H1 (cell line): ENCODE data around the gene ZNF695. TPM values are rescaled to one million over a fixed set of nuclear protein-coding genes. Genes with fewer than 3 reads are reported as not detected.

Source experiments
- CTCF ChIA-PET: fragments of 300-600 bp; sonication (Branson Sonifier 250); formaldehyde crosslinking; loops from one replicate; lab custom pipeline; 2021; ENCODE audit not compliant: partially characterized antibody; lab: Charles Lee
- POLR2A ChIA-PET: fragments of 300-600 bp; sonication (Branson Sonifier 250); formaldehyde crosslinking; loops from one replicate; lab custom pipeline; 2021; ENCODE audit warnings: inconsistent platforms; ENCODE audit not compliant: partially characterized antibody; lab: Charles Lee
- DNase-seq, 2 experiments: peaks; one replicate each; pipeline versions ENCODE4 v3.0.0 to v3.0.0-alpha.2; 2010 to 2022; ENCODE audit warnings: low spot score in 2 of 2, low read depth in 1 of 2, mixed read lengths in 1 of 2
- FAIRE-seq: peaks from 2 replicates; lab custom pipeline; 2011; peaks lifted over from hg19 to GRCh38; lab: Jason Lieb, UNC
- H2AFZ ChIP-seq: 2 replicates; pipeline ENCODE4 v1.8.1; 2012; ENCODE audit warnings: low read length, inconsistent platforms
- H2AK5ac ChIP-seq: 2 replicates; pipeline ENCODE4 v1.6.1; 2013; ENCODE audit warnings: low read depth, low read length
- H2BK120ac ChIP-seq: replicated peaks from 2 replicates; pipeline ENCODE3; 2013; ENCODE audit warnings: low read depth, low read length, inconsistent platforms
- H2BK12ac ChIP-seq: 2 replicates; pipeline ENCODE4 v1.6.1; 2013; ENCODE audit warnings: low read depth, low read length
- H2BK15ac ChIP-seq: 2 replicates; pipeline ENCODE4 v1.6.1; 2013; ENCODE audit warnings: low read length
- H2BK20ac ChIP-seq: 2 replicates; pipeline ENCODE4 v1.6.1; 2013; ENCODE audit warnings: low read length
- H2BK5ac ChIP-seq: 2 replicates; pipeline ENCODE4 v1.6.1; 2013; ENCODE audit warnings: low read depth, low read length
- H3K14ac ChIP-seq: 2 replicates; pipeline ENCODE4 v1.6.1; 2013; ENCODE audit warnings: inconsistent platforms; ENCODE audit not compliant: insufficient read length
- H3K18ac ChIP-seq: 2 replicates; pipeline ENCODE4 v1.6.1; 2013; ENCODE audit warnings: low read length; ENCODE audit errors: extremely low read depth
- H3K23ac ChIP-seq: 2 replicates; pipeline ENCODE4 v1.6.1; 2013; ENCODE audit warnings: inconsistent platforms; ENCODE audit not compliant: insufficient read length
- H3K23me2 ChIP-seq: 2 replicates; pipeline ENCODE4 v1.6.1; 2013; ENCODE audit warnings: low read depth, low read length
- H3K27ac ChIP-seq: 2 replicates; pipeline ENCODE4 v1.6.1; 2011; ENCODE audit warnings: low read depth, low read length, inconsistent platforms
- H3K27me3 ChIP-seq, 4 experiments: replicated peaks in 1 of 4; 1 replicate in 1 of 4; 2 replicates in 3 of 4; pipeline versions ENCODE4 v1.6.1 to v1.8.1; 2011 to 2013; ENCODE audit warnings: low read length in 3 of 4, mild to moderate bottlenecking in 3 of 4, inconsistent platforms in 2 of 4, mixed read lengths in 2 of 4, moderate library complexity in 1 of 4; ENCODE audit not compliant: control insufficient read depth in 3 of 4, insufficient read depth in 3 of 4; ENCODE audit errors: extremely low read depth in 1 of 4
- H3K36me3 ChIP-seq, 4 experiments: 2 replicates each; pipeline versions ENCODE4 v1.6.1 to v1.8.1; 2011 to 2013; ENCODE audit warnings: mild to moderate bottlenecking in 4 of 4, low read length in 3 of 4, moderate library complexity in 2 of 4, control low read depth in 1 of 4, inconsistent platforms in 1 of 4; ENCODE audit not compliant: insufficient read depth in 4 of 4, control insufficient read depth in 2 of 4
- H3K4ac ChIP-seq: replicated peaks from 2 replicates; pipeline ENCODE3; 2013; ENCODE audit warnings: low read length, low read depth, mixed read lengths, inconsistent platforms; ENCODE audit not compliant: insufficient read length
- H3K4me1 ChIP-seq, 4 experiments: replicated peaks in 1 of 4; 1 replicate in 1 of 4; 2 replicates in 3 of 4; pipeline versions ENCODE4 v1.6.1 to v1.8.1; 2011 to 2013; ENCODE audit warnings: low read length in 3 of 4, inconsistent platforms in 2 of 4, mixed read lengths in 1 of 4; ENCODE audit not compliant: insufficient read depth in 4 of 4, control insufficient read depth in 3 of 4
- H3K4me2 ChIP-seq, 2 experiments: 2 replicates each; pipeline versions ENCODE4 v1.6.1 to v1.8.1; 2011 to 2013; ENCODE audit warnings: low read depth in 2 of 2, low read length in 2 of 2, control low read depth in 1 of 2, inconsistent platforms in 1 of 2, mild to moderate bottlenecking in 1 of 2; ENCODE audit not compliant: insufficient read depth in 1 of 2
- H3K4me3 ChIP-seq, 4 experiments: fragments of 200-600, 300-600 bp in 1 of 4; sonication (generic), shearing (Covaris generic), sonication (Bioruptor Twin) in 1 of 4; 2 replicates each; pipeline versions ENCODE4 v1.5.1 to v1.8.1; 2011 to 2016; ENCODE audit warnings: low read length in 4 of 4, low read depth in 3 of 4, control low read depth in 2 of 4, inconsistent platforms in 2 of 4, mild to moderate bottlenecking in 2 of 4, mixed read lengths in 1 of 4, moderate library complexity in 1 of 4; ENCODE audit not compliant: insufficient read depth in 2 of 4; ENCODE audit errors: extremely low read depth in 1 of 4
- H3K56ac ChIP-seq: replicated peaks from 2 replicates; pipeline ENCODE3; 2013; ENCODE audit warnings: low read depth, mild to moderate bottlenecking, mixed read lengths, low read length, inconsistent platforms; ENCODE audit not compliant: insufficient read length
- H3K79me1 ChIP-seq: 2 replicates; pipeline ENCODE4 v1.6.1; 2013; ENCODE audit warnings: low read depth, low read length, control low read depth
- H3K79me2 ChIP-seq, 2 experiments: 2 replicates each; pipeline versions ENCODE4 v1.6.1 to v1.8.1; 2012 to 2013; ENCODE audit warnings: low read length in 2 of 2, mild to moderate bottlenecking in 2 of 2, inconsistent platforms in 1 of 2; ENCODE audit not compliant: insufficient read depth in 2 of 2, control insufficient read depth in 1 of 2
- H3K9ac ChIP-seq, 4 experiments: replicated peaks in 1 of 4; 1 replicate in 1 of 4; 2 replicates in 3 of 4; pipeline versions ENCODE4 v1.6.1 to v1.8.1; 2011 to 2013; ENCODE audit warnings: low read depth in 3 of 4, low read length in 3 of 4, control low read depth in 2 of 4, mild to moderate bottlenecking in 2 of 4, moderate library complexity in 2 of 4, inconsistent platforms in 1 of 4; ENCODE audit errors: extremely low read depth in 1 of 4
- H3K9me3 ChIP-seq, 2 experiments: 2 replicates each; pipeline versions ENCODE4 v1.6.1 to v1.8.1; 2012 to 2013; ENCODE audit warnings: mild to moderate bottlenecking in 2 of 2, moderate library complexity in 2 of 2, control low read depth in 1 of 2, inconsistent platforms in 1 of 2, low read depth in 1 of 2, low read length in 1 of 2, mixed read lengths in 1 of 2; ENCODE audit not compliant: insufficient read depth in 2 of 2
- H4K20me1 ChIP-seq, 2 experiments: replicated peaks in 1 of 2; 2 replicates each; pipeline versions ENCODE3 to v1.8.1; 2011 to 2013; ENCODE audit warnings: inconsistent platforms in 2 of 2, low read length in 2 of 2, mild to moderate bottlenecking in 1 of 2; ENCODE audit not compliant: insufficient read depth in 2 of 2, control insufficient read depth in 1 of 2
- H4K5ac ChIP-seq: 2 replicates; pipeline ENCODE4 v1.6.1; 2013; ENCODE audit warnings: low read length, low read depth, mixed read lengths, inconsistent platforms; ENCODE audit not compliant: insufficient read length
- H4K8ac ChIP-seq: 2 replicates; pipeline ENCODE4 v1.8.0; 2013; ENCODE audit warnings: mild to moderate bottlenecking, moderate library complexity, low read length, inconsistent platforms; ENCODE audit not compliant: insufficient read depth; ENCODE audit errors: extremely low read depth
- H4K91ac ChIP-seq: replicated peaks from 2 replicates; pipeline ENCODE3; 2013; ENCODE audit warnings: low read length, mixed read lengths, inconsistent platforms; ENCODE audit not compliant: insufficient read length
- BRCA1 ChIP-seq: IDR thresholded peaks from 2 replicates; pipeline ENCODE4 v1.6.1; 2012; ENCODE audit warnings: low read depth, low read length, improper control_type of control experiment
- GTF2F1 ChIP-seq: IDR thresholded peaks from 2 replicates; pipeline ENCODE4 v1.6.1; 2012; ENCODE audit warnings: low read depth, low read length, improper control_type of control experiment, borderline replicate concordance
- JUN ChIP-seq: IDR thresholded peaks from 2 replicates; pipeline ENCODE4 v1.6.1; 2011; ENCODE audit warnings: low read depth, mild to moderate bottlenecking, improper control_type of control experiment, low read length
- JUND ChIP-seq: IDR thresholded peaks from 2 replicates; pipeline ENCODE4 v1.6.1; 2011; ENCODE audit warnings: mild to moderate bottlenecking, improper control_type of control experiment, low read length
- POLR2AphosphoS5 ChIP-seq: IDR thresholded peaks from 2 replicates; pipeline ENCODE4 v1.6.1; 2011; ENCODE audit warnings: low read depth, low read length
- RAD21 ChIP-seq, 2 experiments: IDR thresholded peaks in 1 of 2; conservative IDR thresholded peaks in 1 of 2; 2 replicates each; pipeline ENCODE4 v1.6.1; 2011; ENCODE audit warnings: low read depth in 2 of 2, low read length in 2 of 2, improper control_type of control experiment in 1 of 2, inconsistent platforms in 1 of 2, mild to moderate bottlenecking in 1 of 2, moderate library complexity in 1 of 2
- RBBP5 ChIP-seq: IDR thresholded peaks from 2 replicates; pipeline ENCODE4 v1.7.1; 2012; ENCODE audit warnings: low read depth, mild to moderate bottlenecking, inconsistent platforms, low read length, moderate library complexity, borderline replicate concordance
- SIN3A ChIP-seq, 2 experiments: IDR thresholded peaks in 1 of 2; conservative IDR thresholded peaks in 1 of 2; 2 replicates each; pipeline ENCODE4 v1.6.1; 2011 to 2012; ENCODE audit warnings: low read length in 2 of 2, improper control_type of control experiment in 1 of 2, low read depth in 1 of 2, mild to moderate bottlenecking in 1 of 2
- SRF ChIP-seq: IDR thresholded peaks from 2 replicates; pipeline ENCODE4 v1.6.1; 2011; ENCODE audit warnings: mild to moderate bottlenecking, low read depth, low read length, moderate library complexity
- SUZ12 ChIP-seq: fragments of 200-600 bp; sonication (generic); IDR thresholded peaks from 2 replicates; pipeline ENCODE4 v1.6.1; 2012; ENCODE audit warnings: mild to moderate bottlenecking, inconsistent platforms, low read length, moderate library complexity, mixed read lengths
- TBP ChIP-seq: IDR thresholded peaks from 2 replicates; pipeline ENCODE4 v1.6.1; 2011; ENCODE audit warnings: low read depth, low read length, improper control_type of control experiment
- ZNF274 ChIP-seq: IDR thresholded peaks from 2 replicates; pipeline ENCODE4 v1.7.0; 2012; ENCODE audit warnings: low read length, borderline replicate concordance; ENCODE audit errors: extremely low read depth
- WGBS, 2 experiments: shearing (Covaris generic) in 1 of 2; methylation state at CpG; one replicate each; pipeline versions ENCODE4 v1.1.6 to v1.1.7; 2013 to 2015; ENCODE audit warnings: low lambda C conversion rate in 2 of 2, mixed read lengths in 2 of 2, inconsistent platforms in 1 of 2, low coverage in 1 of 2, missing lambda C conversion rate in 1 of 2; ENCODE audit not compliant: insufficient replicate concordance in 2 of 2, insufficient coverage in 1 of 2, insufficient read length in 1 of 2; ENCODE audit errors: extremely low coverage in 1 of 2, missing lambda C conversion rate in 1 of 2; 5-methylcytosine and 5-hydroxymethylcytosine counted together
- polyA plus RNA-seq, 7 experiments: library from polyadenylated mRNA; depleted of rRNA in 3 of 7; stranded (reverse) in 5 of 7; unstranded in 2 of 7; fragments of >200 nt in 5 of 7; fragments of 200-250 nt in 2 of 7; gene quantifications; 1 replicate in 5 of 7; 2 replicates in 1 of 7; 4 replicates in 1 of 7; pipeline versions ENCODE4 v1.2.1 to v1.2.3, GENCODE V29; 2011 to 2013; ENCODE audit warnings: missing spikeins in 2 of 7, mixed read lengths in 2 of 7
- total RNA-seq: library from RNA; stranded (reverse); fragmentation: NEBNext Ultra II Directional; extraction: Animal tissue kit (Norgen Biotek cat#: 25700); gene quantifications from 2 replicates; pipeline ENCODE4 v1.2.1, GENCODE V29; 2021

The ZNF695 gene
- total and polyA plus RNA-seq, 2 of the 8 experiments (the other 6 are each of a cell fraction or from before 2014, with no cell fraction given) = 9.2 to 27.0 TPM

GRCh38 chr1:246946366-246946765 is 61.5 kb downstream of the ZNF695 start:
- Histone ChIP-seq H2BK5ac (no peak overlapping the region), H2AK5ac (no peak overlapping the region), H3K23me2 (no peaks in the 10 kb centered on the region), H3K27me3 (no peaks in the 10 kb centered on the region), H3K9me3 (no peaks in the 10 kb centered on the region), H2AFZ (no peak overlapping the region), H3K36me3 (peaks cover 0 to 9% (median 0%) of the 10 kb centered on the region in 4 experiments; a peak in 3 of 8 replicates), H2BK20ac (no peak overlapping the region), H3K4ac (no peak overlapping the region), H3K18ac (no peak overlapping the region), H3K4me3 (no peak overlapping the region), H2BK12ac (no peak overlapping the region), H3K23ac (no peak overlapping the region), H4K20me1 (no peaks in the 10 kb centered on the region), H3K9ac (no peak overlapping the region), H3K4me2 (no peak overlapping the region), H3K4me1 (no peaks in the 10 kb centered on the region), H3K79me1 (no peaks in the 10 kb centered on the region), H3K56ac (no peak overlapping the region), H4K8ac (no peak overlapping the region), H3K79me2 (no peaks in the 10 kb centered on the region), H3K14ac (no peak overlapping the region), H4K5ac (no peak overlapping the region), H3K27ac (no peak overlapping the region), H4K91ac (no peak overlapping the region), H2BK15ac (no peak overlapping the region), H2BK120ac (no peak overlapping the region)
- no peak for TF ChIP-seq ZNF274
- no peak for TF ChIP-seq RBBP5
- TF ChIP-seq JUN = no peak
- no peak for TF ChIP-seq JUND
- no peak for TF ChIP-seq POLR2AphosphoS5
- TF ChIP-seq GTF2F1 = no peak
- no peak for TF ChIP-seq BRCA1
- TF ChIP-seq RAD21 (IDR thresholded peaks at IDR 0.05 in 1 of 2, conservative IDR thresholded peaks at IDR 0.05 in 1 of 2; ENCODE audit: low read depth in 2 of 2, low read length in 2 of 2) = no peak
- no peak for TF ChIP-seq SUZ12
- no peak for TF ChIP-seq SRF
- TF ChIP-seq SIN3A (conservative IDR thresholded peaks at IDR 0.05 in 1 of 2, IDR thresholded peaks at IDR 0.05 in 1 of 2; ENCODE audit: low read depth in 1 of 2, low read length in 2 of 2) = no peak
- TF ChIP-seq TBP = no peak
- CTCF ChIA-PET = no interaction called here
- WGBS, 2 experiments = 91% methylated on average over 6 of the region's 6 CpGs; no CpG with 5 or more reads in 1 of the 2 experiments
- POLR2A ChIA-PET = interaction anchor here (1.3 kb wide), 1 partner anchor 15 kb away, joined by 5 read pairs; the partner anchor contains the start of gene AHCTF1
- DNase-seq (no peak), FAIRE-seq (no peak)
